Right ventricle myocardium inferior (tissue), 1 donor: ENCODE results near the gene F8. TPM values are rescaled to one million over a fixed set of nuclear protein-coding genes. Genes with fewer than 3 reads are reported as not detected.
"Not testable (repeated sequence)": the region's sequence is repeated elsewhere in the genome, so short reads cannot be mapped to it uniquely, and the experiment has no call there.

Experiments used
- ATAC-seq: fragments of 200-7000 bp; cut with Tn5 transposase; one replicate; pipeline ENCODE4 v1.9.1; 2020; ENCODE audit warnings: mild to moderate bottlenecking, moderate library complexity
- DNase-seq: peaks from one replicate; pipeline ENCODE4 v3.0.0; 2021; ENCODE audit errors: missing footprints
- intact Hi-C: fragments of 100-400 bp; cut with DNase I; formaldehyde crosslinking; loops from one replicate; pipeline ENCODE4 v1.11.0; 2022
- total RNA-seq: library from RNA; stranded (reverse); fragmentation: NEBNext Ultra II Directional; extraction: Animal tissue kit (Norgen Biotek cat#: 25700); gene quantifications from one replicate; pipeline ENCODE4 v1.2.1, GENCODE V29; 2021
- donor health status: DM: no; HTN: yes; CAD: no; lungs with severe emphysema.

Gene F8
- total RNA-seq, 1 donor from 2014 or later: 53.7 TPM

DNA sequence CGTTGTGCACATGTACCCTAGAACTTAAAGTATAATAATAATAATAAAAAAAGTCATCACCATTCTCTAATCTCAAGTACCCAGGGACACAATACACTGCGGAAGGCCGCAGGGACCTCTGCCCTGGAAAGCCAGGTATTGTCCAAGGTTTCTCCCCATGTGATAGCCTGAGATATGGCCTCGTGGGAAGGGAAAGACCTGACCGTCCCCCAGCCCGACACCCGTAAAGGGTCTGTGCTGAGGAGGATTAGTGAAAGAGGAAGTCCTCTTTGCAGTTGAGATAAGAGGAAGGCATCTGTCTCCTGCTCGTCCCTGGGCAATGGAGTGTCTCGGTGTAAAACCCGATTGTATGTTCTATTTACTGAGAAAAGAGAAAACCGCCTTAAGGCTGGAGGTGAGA is 112.0 kb downstream of the F8 start:
- ATAC-seq, intact Hi-C loops, DNase-seq: not testable (repeated sequence)

DNA sequence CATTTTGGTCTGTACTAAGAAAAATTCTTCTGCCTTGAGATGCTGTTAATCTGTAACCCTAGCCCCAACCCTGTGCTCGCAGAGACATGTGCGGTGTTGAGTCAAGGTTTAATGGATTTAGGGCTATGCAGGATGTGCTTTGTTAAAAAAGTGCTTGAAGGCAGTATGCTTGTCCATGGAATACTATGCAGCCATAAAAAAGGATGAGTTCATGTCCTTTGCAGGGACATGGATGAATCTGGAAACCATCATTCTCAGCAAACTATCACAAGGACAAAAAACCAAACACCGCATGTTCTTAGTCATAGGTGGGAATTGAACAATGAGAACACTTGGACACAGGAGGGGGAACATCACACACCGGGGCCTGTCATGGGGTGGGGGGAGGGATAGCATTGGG is 112.5 kb downstream of the F8 start:
- ATAC-seq, intact Hi-C loops, DNase-seq: not testable (repeated sequence)

DNA sequence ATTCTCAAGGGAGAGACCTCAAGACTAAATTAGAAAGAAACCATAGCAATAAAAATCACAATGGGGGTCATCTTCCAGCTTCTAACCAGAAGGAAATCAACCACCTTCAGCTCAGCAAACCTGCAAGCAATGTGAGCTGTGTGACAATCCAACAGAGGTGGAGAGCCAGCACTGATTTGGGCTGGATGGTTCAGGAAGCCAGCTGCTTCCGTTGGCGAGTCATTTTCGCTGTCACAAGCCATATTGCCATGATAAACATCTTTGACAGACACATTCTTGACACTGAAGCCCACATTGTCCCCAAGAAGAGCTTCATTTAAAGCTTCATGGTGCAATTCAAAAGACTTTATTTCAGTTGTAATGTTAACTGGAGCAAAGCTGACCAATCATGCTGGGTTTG is 113.7 kb downstream of the F8 start:
- DNase-seq: no peak
- intact Hi-C loops: no loop called here
- no peak for ATAC-seq

DNA sequence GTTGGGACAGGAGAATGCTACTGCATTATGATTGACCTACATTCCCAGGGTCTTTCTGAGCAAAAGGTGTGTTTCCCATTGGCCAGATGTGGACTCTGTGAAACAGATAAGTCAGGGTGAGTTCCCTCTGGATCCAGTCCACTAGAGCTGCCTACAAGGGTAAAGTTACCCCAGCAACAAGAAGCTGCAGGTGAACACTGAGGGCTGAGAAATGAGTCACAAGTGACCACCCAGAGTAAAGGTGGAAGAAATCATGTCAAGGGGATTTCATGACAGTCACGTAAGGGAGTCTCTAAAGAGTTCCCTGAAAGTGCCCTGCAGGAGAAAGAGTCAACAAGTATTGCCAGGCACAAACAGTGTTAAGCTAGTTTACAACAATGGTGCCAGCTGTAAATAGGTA is 120.1 kb downstream of the F8 start:
- ATAC-seq (no peak), DNase-seq (no peak)
- intact Hi-C loops: no loop called here

DNA sequence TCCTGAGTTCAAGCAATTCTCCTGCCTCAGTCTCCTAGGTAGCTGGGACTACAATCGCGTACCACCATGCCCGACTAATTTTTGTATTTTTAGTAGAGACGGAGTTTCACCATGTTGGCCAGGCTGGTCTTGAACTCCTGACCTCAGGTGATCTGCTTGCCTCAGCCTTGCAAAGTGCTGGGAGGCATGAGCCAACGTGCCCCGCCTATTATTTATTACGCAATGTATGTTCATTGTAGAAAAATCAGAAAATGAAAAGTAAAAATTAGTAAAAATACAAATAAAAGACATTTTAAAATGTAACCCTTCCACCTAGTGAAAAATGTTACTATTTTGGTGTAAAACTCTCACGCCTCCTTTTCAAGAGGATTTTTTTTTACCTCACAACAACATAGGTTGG is 122.2 kb downstream of the F8 start:
- ATAC-seq (no peak), DNase-seq (no peak)
- intact Hi-C loops: no loop called here

DNA sequence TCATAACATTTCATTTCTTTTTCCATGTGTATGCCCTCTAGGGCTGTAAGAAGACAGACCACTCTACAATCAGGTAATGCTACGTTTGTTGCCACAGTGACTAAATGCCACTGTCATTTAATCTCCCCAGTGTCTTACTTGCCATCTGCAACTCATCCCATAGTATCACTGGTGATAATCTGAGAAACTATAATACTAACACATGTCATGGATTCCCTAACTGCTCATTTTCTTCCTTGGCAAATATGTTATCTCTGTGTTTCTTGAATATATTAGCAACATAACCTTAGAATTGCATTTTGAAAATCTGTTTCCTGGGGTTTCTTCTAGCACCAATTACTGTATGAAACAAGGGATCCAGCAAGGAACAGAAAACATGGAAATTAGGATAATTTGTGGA is 130.2 kb downstream of the F8 start:
- ATAC-seq (no peak), DNase-seq (no peak)
- intact Hi-C loops: no loop called here

DNA sequence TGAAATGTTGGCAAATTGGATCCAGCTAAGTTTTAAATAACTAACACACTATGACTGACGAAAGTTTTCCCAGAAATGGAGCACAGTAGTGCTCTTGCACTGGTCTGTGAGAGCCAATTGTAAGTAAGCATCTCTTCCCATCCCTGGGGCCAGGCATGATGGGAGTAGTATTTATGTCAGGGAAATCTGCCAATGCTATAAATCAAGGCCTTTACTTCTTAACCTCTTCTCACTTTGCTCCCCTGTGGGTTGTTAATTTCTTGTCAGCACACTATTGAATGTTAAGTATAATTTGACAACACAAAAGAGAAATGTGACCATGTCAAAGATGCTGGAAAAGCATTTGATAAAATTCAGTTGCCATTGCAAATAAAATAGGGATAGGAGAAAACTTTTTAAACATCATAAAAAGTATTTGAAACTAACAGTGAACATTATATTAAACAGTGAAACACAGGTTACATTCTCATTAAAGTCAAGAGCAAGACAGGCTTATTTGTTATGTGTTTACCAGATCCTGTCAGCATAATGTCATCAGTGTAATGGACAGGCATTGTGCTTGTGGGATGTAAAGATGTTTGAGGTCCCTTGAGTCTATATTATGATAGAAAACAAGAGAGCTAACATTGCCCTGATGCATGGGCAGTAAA is 131.4 kb downstream of the F8 start:
- no peak for ATAC-seq
- DNase-seq: no peak
- intact Hi-C loops: no loop called here

DNA sequence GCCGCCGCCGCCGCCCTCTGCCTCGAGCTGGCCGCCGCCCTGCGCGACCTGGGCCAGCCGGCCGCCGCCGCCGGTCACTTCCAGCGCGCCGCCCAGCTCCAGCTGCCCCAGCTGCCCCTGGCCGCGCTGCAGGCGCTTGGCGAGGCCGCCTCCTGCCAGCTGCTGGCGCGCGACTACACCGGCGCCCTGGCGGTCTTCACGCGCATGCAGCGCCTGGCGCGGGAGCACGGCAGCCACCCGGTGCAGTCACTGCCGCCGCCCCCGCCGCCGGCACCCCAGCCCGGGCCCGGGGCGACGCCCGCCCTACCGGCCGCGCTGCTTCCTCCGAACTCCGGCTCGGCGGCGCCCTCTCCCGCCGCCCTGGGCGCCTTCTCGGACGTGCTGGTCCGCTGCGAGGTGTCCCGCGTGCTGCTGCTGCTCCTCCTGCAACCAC is 135.7 kb downstream of the F8 start:
- DNase-seq, intact Hi-C loops: not testable (repeated sequence)
- ATAC-seq: peak; percentile 67

DNA sequence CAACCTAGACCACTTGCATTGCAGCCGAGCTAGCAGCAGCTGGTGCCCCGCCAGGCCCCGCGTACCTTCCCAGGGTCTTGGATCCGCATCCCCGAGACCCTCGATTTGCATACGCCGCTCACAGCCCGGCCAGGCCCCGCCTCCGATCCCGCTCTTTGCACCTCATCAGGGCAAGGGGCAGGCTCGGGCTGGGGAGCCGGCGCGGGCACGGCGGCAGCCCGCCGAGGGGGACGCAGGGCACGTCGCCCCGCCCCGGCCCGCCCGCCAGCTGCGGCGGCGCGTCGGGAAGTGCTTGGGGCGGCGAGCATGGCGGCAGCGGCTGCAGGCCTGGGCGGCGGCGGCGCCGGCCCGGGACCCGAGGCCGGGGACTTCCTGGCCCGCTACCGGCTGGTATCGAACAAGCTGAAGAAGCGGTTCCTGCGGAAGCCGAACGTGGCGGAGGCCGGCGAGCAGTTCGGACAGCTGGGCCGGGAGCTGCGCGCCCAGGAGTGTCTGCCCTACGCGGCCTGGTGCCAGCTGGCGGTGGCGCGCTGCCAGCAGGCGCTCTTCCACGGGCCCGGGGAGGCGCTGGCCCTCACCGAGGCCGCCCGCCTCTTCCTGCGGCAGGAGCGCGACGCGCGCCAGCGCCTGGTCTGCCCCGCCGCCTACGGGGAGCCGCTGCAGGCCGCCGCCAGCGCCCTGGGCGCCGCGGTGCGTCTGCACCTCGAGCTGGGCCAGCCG is 136.3 kb downstream of the F8 start, which contains the start of gene F8A1:
TSS of gene F8A1 (plus strand) at position 287 of the 720 bp plus-strand sequence. CDS start at position 307, 20 bp downstream.
- DNase-seq: peak; percentile 76
- intact Hi-C loops: not testable (repeated sequence)

DNA sequence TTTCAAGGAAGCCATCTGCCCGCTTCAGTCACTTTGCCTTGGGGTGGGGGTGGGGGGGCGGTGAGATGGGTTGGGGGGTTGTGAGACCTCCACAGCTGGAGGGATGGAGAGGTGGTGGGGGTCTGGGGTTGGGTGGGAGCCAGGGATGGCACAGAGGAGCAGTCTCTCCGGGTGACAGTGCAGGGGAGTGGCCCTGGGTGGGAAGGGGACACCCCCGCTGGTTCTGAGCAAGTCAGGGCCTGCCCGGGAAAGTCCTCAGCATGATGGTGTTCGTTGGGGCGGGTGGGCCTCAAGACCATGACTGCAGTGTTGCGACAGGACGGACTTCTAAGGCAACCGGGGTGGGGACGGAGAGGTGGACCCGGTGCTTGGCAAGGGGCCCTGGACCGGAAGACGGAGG is 137.0 kb downstream of the F8 start:
- DNase-seq, intact Hi-C loops, ATAC-seq: not testable (repeated sequence)

More for the DNA sequence above, 136.3 kb downstream of the F8 start, which contains the start of gene F8A1:
- peak; percentile 88 for ATAC-seq

DNA sequence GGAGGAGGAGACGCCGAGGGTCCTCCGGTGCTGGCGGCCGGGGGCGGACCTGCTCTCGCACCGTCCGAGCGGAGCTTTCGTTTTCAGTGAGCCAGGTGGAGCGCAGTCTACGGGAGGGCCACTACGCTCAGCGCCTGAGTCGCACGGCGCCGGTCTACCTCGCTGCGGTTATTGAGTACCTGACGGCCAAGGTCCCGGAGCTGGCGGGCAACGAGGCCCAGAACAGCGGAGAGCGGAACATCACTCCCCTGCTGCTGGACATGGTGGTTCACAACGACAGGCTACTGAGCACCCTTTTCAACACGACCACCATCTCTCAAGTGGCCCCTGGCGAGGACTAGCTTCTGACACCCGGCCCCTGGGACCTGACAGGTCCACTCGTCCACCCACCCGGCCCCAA is 137.5 kb downstream of the F8 start:
- DNase-seq, intact Hi-C loops, ATAC-seq: not testable (repeated sequence)

DNA sequence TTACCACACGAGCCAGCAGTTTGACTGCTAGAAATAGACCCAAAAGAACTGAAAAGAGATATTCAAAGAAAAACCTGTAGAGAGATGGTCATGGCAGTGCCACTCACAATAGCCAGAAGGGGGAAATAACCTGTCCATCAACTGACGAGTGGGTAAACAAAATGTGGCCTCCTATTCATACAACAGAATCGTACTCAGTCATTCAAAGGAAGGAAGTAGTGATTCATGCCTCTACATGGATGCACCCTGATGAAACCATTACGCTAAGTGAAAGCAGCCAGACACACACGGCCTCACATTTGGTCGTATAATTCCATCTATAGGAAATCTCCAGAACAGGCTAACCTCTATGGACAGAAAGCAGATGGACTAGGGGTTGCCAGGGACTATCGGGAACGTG is 138.5 kb downstream of the F8 start:
- ATAC-seq, DNase-seq, intact Hi-C loops: not testable (repeated sequence)

DNA sequence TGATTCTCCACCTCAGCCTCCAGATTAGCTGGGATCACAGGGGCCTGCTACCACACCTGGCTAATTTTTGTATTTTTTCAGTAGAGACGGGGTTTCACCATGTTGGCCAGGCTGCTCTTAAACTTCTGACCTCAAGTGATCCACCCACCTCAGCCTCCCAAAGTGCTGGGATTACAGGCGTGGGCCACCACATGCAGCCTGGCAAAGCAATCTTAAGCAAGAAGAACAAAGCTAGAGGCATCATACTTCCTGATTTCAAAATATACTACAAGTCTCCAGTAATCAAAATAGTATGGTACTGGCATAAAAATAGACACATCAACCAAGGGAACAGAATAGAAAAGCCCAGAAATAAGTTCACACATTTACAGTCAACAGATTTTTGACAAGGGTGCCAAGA is 149.2 kb downstream of the F8 start:
- ATAC-seq: no peak
- intact Hi-C loops: no loop called here

DNA sequence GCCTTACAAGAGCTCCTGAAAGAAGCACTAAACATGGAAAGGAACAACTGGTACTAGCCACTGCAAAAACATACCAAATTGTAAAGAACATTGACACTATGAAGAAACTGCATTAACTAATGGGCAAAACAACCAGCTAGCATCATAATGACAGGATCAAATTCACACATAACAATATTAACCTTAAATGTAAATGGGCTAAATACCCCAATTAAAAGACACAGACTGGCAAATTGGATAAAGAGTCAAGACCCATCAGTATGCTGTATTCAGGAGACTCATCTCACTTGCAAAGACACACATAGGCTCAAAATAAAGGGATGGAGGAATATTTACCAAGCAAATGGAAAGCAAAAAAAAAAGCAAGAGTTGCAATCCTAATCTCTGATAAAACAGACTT is 154.0 kb downstream of the F8 start:
- intact Hi-C loops, ATAC-seq, DNase-seq: not testable (repeated sequence)

More for the DNA sequence above, 149.2 kb downstream of the F8 start:
- DNase-seq: no peak

DNA sequence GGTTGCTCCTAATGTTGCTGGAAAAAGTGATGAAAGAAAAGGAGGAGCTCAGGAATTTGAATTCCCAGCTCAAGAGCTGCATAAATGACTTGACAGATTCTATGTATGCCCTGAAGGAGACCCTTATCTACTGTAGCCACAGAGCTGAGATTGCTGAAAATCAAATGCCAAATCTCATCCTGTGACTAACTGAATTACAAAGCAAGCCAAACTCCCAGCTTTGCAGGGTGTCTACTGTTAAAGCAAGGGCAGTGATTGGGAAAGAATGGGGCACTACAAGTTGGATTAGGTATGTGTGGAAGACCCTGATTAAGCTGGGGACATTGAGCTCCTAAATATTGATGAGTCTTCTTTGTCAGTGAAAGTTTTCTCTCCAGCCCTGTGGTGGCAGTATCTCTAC is 167.3 kb downstream of the F8 start:
- ATAC-seq (no peak), DNase-seq (no peak)
- intact Hi-C loops: no loop called here

DNA sequence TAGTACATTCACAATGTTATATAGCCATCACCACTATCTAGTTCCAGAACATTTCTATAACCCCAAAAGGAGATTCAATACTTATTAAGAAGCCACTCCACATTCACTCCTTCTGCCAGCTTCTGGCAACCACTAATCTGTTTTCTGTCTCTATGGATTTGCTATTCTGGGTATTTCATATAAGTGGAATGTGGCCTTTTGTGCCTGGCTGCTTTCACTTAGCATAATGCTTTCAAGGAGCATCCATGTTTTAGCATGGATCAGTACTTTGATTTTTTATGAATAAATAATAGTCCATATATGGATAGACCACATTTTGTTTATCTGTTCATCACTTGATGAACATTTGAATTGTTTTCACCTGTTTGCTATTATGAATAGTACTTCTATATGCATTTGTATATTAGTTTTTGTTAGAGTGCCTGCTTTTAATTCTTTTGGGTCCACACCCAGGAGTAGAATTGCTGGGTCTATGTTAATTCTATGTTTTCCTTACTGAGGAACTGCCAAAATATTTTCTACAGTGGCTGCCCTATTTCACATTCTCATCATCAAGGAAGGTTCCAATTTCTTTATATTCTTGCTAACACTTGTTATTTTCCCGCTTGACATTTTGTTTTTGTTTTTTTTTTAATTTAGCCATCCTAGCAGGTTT is 171.4 kb downstream of the F8 start:
- intact Hi-C loops: no loop called here
- ATAC-seq (no peak), DNase-seq (no peak)

DNA sequence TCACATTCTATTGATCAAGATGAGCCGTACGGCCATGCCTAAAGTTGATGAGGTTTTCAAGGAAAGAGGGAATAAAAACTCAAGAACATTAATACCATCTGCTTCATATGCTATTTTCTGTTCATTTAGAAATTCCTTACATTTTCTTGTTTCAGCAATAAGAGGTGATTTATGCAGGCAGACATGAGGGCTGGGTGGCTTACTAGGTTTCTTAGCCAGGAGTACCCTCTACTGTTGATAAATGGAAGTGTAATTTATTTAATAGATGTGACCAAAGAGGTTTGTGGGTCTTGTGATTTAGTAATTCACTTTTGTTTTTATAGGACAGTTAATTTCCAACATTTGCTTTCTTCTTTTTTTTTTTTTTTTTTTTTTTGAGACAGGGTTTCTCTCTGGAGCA is 181.7 kb downstream of the F8 start:
- no peak for DNase-seq
- intact Hi-C loops: no loop called here
- ATAC-seq: no peak

DNA sequence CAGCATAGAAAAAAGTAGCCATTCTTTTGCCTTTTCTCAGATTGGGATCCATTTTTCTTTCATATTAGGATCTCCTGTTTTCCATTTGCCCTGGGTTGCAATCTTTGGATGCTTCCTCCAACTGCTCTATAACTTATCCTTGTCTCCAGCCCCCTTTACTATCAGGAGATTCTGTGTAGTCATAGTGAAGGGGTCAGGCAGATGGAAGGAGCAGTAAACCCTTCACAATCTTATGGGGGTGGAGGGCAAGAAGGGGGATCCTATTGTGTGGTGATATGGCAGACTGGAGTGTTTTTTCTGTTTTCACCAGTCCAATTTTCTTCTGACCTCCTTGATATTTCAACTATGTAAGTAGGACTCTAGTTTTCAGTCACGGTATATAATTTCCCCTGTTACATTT is 186.4 kb downstream of the F8 start:
- intact Hi-C loops: no loop called here
- no peak for ATAC-seq
- DNase-seq: no peak

DNA sequence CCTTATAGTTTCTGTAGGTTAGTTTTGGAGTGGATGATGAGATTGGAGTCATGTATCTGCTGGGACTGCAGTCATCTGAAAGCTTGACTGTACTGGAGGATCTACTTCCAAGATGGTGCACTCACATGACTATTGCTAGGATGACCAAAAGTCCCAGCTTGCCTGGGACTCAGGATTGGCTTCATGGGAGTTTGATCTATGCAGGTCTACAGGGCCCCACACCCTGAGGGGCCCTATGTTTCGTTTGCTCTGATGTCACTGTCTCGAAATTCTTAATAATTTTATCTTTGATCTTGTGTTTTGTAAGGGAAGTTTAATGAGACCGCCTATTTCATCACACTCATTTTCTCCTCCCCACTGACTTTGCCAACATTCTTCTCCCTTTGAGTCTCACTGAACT is 188.0 kb downstream of the F8 start, which contains the start of gene SMIM9:
TSS of gene SMIM9 (minus strand) at position 101 of the 400 bp plus-strand sequence. CDS start 3,806 bp downstream, outside the sequence.
- ATAC-seq: no peak

More for the DNA sequence above, 188.0 kb downstream of the F8 start, which contains the start of gene SMIM9:
- DNase-seq: no peak
- intact Hi-C loops: no loop called here
